IPS-11a (cell line): Measurements from ENCODE around the gene MRC1.
"Not testable (repeated sequence)": the region's sequence is repeated elsewhere in the genome, so short reads cannot be mapped to it uniquely, and the experiment has no call there.

Source experiments
- H3K4me3 ChIP-seq: one replicate; pipeline ENCODE4 v1.5.1; 2013; ENCODE audit warnings: low read depth, low read length, control low read depth

The MRC1 gene

DNA sequence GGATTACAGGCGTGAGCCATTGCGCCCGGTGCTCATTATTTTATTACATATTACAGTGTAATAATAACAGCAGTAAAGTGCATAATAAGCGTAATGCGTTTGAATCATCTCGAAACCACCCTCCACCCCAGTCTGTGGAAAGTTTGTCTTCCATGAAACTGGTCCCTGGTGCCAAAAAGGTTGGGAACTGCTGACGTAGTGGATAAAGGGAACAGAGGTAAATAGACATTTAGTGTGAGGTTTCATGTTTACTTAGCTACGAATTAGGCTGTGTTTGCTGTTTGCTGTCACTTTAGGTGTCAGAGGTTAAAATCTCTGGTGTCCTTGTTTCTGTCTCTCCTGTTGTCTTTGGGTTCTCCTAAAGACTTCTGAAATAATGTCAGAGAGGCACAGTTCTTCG lies 82.3 kb downstream of the MRC1 start:
- H3K4me3 ChIP-seq = no peak overlapping the region

DNA sequence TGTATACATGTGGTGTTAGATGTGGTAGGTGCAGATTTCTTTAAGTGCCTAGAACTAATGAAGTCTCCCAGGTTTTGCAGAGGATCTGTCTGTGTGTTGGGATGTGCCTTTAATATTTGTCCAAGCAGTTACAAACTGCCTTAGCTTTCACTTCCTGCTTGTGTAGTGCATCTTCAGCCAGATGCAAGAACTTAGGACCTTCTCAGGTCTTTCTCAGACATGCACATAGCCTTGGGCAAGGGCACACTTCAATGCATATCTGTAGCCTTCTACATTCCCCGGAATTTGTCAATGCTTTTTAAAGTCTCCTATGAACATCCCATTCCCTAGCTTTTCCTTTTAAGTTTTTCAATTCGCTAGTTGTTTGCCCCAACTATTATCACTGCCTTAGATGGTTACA lies 95.4 kb downstream of the MRC1 start:
- H3K4me3 ChIP-seq = no peak overlapping the region

- no peak overlapping the region for H3K4me3 ChIP-seq
Measured at GRCh38 chr10:17905491-17905890, 96.3 kb downstream of the MRC1 start.

- no peak overlapping the region for H3K4me3 ChIP-seq
Measured at GRCh38 chr10:17906002-17906401, 96.9 kb downstream of the MRC1 start.

- no peak overlapping the region for H3K4me3 ChIP-seq
Measured at GRCh38 chr10:17907641-17908040, 98.5 kb downstream of the MRC1 start.

DNA sequence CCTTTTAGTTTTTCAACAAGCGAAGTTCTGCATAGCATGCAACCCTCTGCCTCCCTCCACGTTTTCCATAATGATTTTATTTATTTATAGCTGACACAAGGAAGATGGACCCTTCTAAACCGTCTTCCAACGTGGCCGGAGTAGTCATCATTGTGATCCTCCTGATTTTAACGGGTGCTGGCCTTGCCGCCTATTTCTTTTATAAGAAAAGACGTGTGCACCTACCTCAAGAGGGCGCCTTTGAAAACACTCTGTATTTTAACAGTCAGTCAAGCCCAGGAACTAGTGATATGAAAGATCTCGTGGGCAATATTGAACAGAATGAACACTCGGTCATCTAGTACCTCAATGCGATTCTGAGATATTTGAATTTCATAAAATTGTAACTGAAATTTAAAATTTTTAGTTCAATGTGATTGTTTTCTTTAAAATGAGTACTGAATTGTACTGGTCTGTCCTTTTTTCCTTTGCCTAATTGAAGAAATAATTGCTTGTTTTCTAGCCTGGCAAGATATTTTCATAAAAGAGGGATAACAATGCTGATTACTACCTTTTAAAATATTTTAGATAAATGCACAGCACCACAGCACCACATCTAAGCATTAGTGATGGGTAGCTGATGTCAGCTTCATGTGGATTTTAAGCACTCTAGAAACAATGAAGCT lies 101.1 kb downstream of the MRC1 start:
- H3K4me3 ChIP-seq = no peak overlapping the region

DNA sequence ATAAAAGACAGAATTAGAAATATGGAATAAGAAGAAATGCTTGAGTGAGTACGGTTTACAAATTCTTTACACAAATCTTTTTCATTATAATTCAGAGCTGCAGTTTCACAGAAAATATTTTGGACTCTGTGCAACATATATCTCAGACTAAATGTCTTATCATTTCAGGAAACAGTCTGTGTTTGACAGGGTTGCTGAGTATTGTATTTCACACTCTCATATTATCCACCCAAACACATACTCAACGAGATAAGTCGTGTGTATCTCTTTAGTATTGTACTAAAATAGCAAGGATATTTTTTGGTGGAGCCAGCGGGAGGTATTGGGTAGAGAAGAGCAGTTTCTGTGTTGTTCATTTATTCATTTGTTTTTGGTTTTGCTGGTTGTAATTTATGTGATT lies 103.6 kb downstream of the MRC1 start:
- no peak overlapping the region for H3K4me3 ChIP-seq

DNA sequence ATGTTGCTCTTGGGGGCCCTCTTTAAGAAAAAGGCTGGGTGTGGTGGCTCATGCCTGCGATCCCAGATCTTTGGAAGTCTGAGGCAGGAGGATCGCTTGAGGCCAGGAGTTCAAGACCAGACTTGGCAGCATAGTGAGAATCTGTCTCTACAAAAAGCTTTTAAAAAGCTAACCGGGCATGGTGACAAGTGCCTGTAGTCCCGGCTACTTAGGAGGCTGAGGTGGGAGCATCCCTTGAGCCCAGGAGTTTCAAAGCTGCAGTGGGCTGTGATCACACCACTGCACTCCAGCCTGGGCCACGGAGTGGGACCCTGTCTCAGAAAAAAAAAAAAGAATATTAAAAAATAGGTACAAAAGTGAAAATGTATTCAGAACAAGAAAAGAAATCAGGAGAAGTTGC lies 104.5 kb downstream of the MRC1 start:
- H3K4me3 ChIP-seq = no peak overlapping the region

GRCh38 chr10:17914169-17915045 lies 105.3 kb downstream of the MRC1 start:
- no peak overlapping the region for H3K4me3 ChIP-seq

GRCh38 chr10:17915181-17915580 lies 106.0 kb downstream of the MRC1 start:
- no peak overlapping the region for H3K4me3 ChIP-seq

DNA sequence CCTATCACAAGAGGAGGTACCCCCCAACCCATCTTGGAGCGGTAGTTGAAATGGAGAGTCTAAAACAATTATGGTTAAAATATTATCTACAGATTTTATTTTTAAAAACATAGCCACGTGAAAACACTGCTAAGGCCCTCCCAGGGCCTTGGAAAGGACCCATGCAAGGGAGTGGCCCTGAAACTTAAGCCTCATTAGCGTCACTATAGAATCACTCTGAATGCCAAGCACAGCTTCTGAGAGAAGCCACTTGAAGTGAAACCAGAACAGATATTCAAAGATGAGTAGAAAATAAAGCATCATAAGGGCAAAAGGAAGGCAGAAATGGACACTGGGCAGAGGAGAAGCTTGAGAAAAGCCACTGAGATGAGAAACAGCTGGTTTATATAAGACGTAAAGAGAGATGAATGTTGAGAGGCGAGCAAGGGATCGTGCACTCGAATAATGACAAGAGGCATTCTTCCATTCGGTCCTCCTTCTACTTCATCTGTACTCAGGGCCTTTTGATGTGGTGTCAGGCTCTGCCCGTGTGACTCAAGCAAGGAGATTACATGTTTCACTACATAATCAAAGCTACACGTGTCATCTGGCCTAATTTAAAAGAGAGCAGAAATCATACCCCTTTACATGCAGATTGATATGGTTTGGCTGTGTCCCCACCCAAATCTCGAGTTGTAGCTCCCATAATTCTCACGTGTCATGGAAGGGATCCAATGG lies 109.2 kb downstream of the MRC1 start:
- no peak overlapping the region for H3K4me3 ChIP-seq

GRCh38 chr10:17921378-17921777 lies 112.2 kb downstream of the MRC1 start:
- H3K4me3 ChIP-seq = no peak overlapping the region

GRCh38 chr10:17923728-17924127 lies 114.6 kb downstream of the MRC1 start:
- H3K4me3 ChIP-seq = no peak overlapping the region

DNA sequence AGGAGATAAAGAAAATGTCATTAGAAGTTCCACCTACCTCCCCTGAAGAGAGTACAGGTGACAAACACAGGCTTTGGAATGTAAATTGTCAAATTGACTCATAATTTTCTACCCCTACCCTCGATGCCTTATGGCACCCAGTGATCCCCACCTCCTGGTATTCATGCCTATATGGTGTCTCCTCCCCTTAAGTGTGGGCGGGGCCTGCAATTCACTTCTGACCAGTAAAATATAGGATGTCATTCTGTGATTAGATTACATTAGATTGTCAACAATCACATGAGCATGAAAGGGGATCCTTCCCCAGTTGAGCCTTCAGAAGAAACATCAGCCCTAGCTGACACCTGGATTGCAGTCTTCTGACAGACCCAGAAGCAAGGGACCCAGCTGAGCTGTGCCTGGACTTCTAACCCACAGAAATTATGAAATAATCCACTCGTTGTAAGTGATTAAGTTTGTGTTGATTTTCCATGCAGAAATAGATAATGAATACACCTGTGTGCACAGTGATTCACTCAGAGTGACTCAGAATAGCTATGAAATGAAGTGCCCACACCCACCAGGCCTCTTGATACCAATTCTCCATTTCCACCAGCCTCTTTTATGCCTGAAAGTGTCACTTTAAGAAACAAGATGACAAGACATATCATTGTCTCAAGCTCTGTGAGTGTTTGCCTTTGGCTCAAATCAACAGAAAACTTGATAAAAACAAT lies 134.0 kb downstream of the MRC1 start:
- no peak overlapping the region for H3K4me3 ChIP-seq

DNA sequence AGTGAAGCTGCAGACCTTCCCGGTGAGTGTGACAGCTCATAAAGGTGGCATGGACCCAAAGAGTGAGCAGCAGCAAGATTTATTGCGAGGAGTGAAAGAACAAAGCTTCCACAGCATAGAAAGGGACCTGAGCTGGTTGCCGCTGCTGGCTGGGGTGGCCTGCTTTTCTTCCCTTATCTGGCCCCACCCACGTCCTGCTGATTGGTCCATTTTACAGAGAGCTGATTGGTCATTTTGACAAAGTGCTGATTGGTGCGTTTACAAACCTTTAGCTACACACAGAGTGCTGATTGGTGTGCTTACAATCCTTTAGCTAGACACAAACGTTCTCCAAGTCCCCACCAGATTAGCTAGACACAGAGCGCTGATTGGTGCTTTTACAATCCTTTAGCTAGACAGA lies 141.1 kb downstream of the MRC1 start:
- not testable (repeated sequence) for H3K4me3 ChIP-seq

DNA sequence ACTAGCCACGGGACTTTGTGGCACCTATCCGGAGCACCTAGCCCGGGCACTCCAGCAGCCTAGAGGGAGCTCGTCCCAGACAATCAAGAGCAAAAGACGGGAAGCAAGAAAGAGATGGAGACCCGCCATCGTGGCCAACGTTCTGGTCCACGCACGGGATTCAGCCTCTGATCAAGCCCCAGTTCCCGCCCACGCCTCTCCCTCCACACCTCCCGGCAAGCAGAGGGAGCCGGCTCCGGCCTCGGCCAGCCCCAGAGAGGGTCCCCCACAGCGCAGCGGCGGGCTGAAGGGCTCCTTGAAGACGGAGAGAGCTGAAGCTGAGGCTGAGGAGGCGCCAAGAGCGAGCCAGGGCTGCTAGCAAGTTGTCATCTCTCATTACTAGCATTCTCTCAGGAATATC lies 141.6 kb downstream of the MRC1 start:
- no peak overlapping the region for H3K4me3 ChIP-seq

GRCh38 chr10:17951868-17952371 lies 142.8 kb downstream of the MRC1 start, which contains the start of gene SLC39A12:
Gene SLC39A12 (plus strand): TSS chr10:17951918. CDS start chr10:17953277, 1,359 bp downstream.
- no peak within 1 kb of the TSS for H3K4me3 ChIP-seq

DNA sequence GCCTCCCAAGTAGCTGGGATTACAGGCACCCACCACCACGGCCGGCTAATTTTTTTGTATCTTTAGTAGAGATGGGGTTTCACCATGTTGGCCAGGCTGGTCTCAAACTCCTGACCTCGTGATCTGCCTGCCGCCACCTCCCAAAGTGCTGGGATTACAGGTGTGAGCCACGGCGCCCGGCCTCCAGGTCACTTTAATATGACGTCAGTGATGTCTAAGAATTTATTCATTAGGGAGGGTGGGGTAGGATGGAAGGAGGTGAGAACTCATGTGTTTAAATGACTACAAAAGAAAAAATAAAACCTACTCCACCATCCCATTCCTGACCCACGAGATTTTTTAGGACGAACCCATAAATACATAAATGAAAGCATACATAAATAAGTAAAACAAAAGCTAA lies 145.2 kb downstream of the MRC1 start:
- not testable (repeated sequence) for H3K4me3 ChIP-seq

- H3K4me3 ChIP-seq = no peak overlapping the region
Measured at GRCh38 chr10:17954861-17955260, 145.7 kb downstream of the MRC1 start.

- no peak overlapping the region for H3K4me3 ChIP-seq
Measured at GRCh38 chr10:17958049-17958448, 148.9 kb downstream of the MRC1 start.

DNA sequence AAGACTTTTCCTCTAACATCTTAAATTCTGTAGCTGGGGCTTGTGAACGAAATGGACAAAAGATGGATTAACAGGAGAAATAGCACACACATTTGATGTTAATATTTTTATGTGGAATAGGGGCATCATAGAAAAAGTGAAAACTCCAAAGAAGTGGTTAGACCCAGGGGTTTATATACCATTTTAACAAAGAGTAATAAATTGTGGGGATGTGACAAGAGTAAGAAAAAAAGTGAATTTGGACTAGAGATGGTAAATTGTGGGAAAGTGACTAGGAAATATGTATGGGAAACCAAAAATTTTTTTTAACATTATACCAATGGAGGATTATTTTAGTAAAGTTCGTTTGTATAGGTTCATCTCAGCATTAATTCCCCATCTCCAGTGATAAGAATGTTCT lies 150.7 kb downstream of the MRC1 start:
- no peak overlapping the region for H3K4me3 ChIP-seq
